Psoas muscle (tissue), 8 donors: ENCODE measurements around the gene ZNF618. TPM values are rescaled to one million over a fixed set of nuclear protein-coding genes. Genes with fewer than 3 reads are reported as not detected.
A peak's percentile ranks its signal among the peaks of the same experiment; 100 is the strongest.

Experiments
- ATAC-seq, 4 donors: fragments of 200-7000 bp; cut with Tn5 transposase; one replicate each; pipeline ENCODE4 v1.9.1; 2020; ENCODE audit warnings: moderate library complexity in 3 of 4, mild to moderate bottlenecking in 2 of 4
- DNase-seq, 2 donors: peaks; one replicate each; pipeline ENCODE4 v3.0.0-alpha.2; 2020
- H3K27ac ChIP-seq: fragments of 200-600 bp; one replicate; pipeline ENCODE4 v1.8.0; 2022
- H3K27me3 ChIP-seq, 3 donors: fragments of 200-600 bp in 1 of 3; one replicate each; pipeline versions ENCODE4 v1.6.1 to v1.8.0; 2013 to 2022; ENCODE audit warnings: low read length in 2 of 3, mild to moderate bottlenecking in 2 of 3, moderate library complexity in 1 of 3; ENCODE audit not compliant: insufficient read depth in 3 of 3
- H3K36me3 ChIP-seq, 2 donors: fragments of 200-600 bp in 1 of 2; one replicate each; pipeline versions ENCODE4 v1.6.1 to v1.8.0; 2013 to 2022; ENCODE audit warnings: low read depth in 1 of 2, mild to moderate bottlenecking in 1 of 2, moderate library complexity in 1 of 2; ENCODE audit not compliant: insufficient read depth in 1 of 2
- H3K4me1 ChIP-seq: fragments of 200-600 bp; one replicate; pipeline ENCODE4 v1.8.0; 2022
- H3K4me3 ChIP-seq: fragments of 200-600 bp; one replicate; pipeline ENCODE4 v1.8.0; 2022; ENCODE audit warnings: mild to moderate bottlenecking
- H3K9me3 ChIP-seq: fragments of 200-600 bp; one replicate; pipeline ENCODE4 v1.8.0; 2022
- CTCF ChIP-seq: fragments of 200-600 bp; IDR thresholded peaks from one replicate; pipeline ENCODE4 v1.8.0; 2022; ENCODE audit warnings: antibody characterized with exemption
- WGBS, 3 donors: extraction: QIAGEN DNeasy Blood & Tissue Kit; methylation state at CpG; one replicate each; pipeline versions ENCODE4 v1.1.6 to v1.1.7; 2013; 5-methylcytosine and 5-hydroxymethylcytosine counted together
- intact Hi-C, 2 donors: fragments of 100-400 bp; cut with DNase I; formaldehyde crosslinking; loops; one replicate each; pipeline versions ENCODE4 v1.11.0 to v1.14.2; 2022
- polyA plus RNA-seq, 3 donors: library from polyadenylated mRNA; stranded (reverse); fragments of 200-250 nt; gene quantifications; one replicate each; pipeline ENCODE4 v1.2.3, GENCODE V29; 2013
- total RNA-seq, 4 donors: library from RNA; stranded (reverse); fragmentation: NEBNext Ultra II Directional in 2 of 4; extraction: Animal tissue kit (Norgen Biotek cat#: 25700) in 2 of 4; gene quantifications; one replicate each; pipeline versions ENCODE4 v1.2.1 to v1.2.4, GENCODE V29; 2021 to 2023
- donor health status: healthy with polysubstance abuse.
- donor health status: DM: no; HTN: no; CAD: no; lungs with moderate emphysema.
- donor health status: Bipolar disorder and iron deficiency.
- donor health status: healthy.
- donor health status: DM: yes; HTN: yes; CAD: no.
- donor health status: DM: no; HTN: no; CAD: no.
- donor health status: DM: no; HTN: no; CAD: no.
- donor health status: DM: yes; HTN: yes; CAD: no.

The ZNF618 gene
- total and polyA plus RNA-seq, 7 donors = 0.31 to 2.7 (median 1.2) TPM

- Histone ChIP-seq H3K27me3 (no peaks in the 10 kb centered on the region), H3K4me3 (no peak overlapping the region), H3K4me1 (no peaks in the 10 kb centered on the region), H3K9me3 (no peaks in the 10 kb centered on the region), H3K27ac (no peak overlapping the region), H3K36me3 (no peaks in the 10 kb centered on the region)
- WGBS, 3 donors = 93 to 99% (median 98%) methylated on average over 6 of the region's 6 CpGs
- intact Hi-C loops = no loop called here
- ATAC-seq = no peak
- DNase-seq = no peak
- TF ChIP-seq CTCF = no peak
Observed at GRCh38 chr9:113899205-113899604, 23.1 kb downstream of the ZNF618 start.

GRCh38 chr9:113901221-113901688 lies 25.1 kb downstream of the ZNF618 start:
- peak in 3 of 4 donors; percentile 46 to 74 (median 60) for ATAC-seq
- intact Hi-C loops = no loop called here
- Histone ChIP-seq H3K9me3 (no peaks in the 10 kb centered on the region), H3K36me3 (no peaks in the 10 kb centered on the region), H3K27me3 (no peaks in the 10 kb centered on the region), H3K4me3 (no peak overlapping the region), H3K4me1 (peaks cover 3% of the 10 kb centered on the region), H3K27ac (no peak overlapping the region)
- DNase-seq = no peak
- no peak for TF ChIP-seq CTCF
- 32 to 65% (median 34%) methylated on average over 17 of the region's 17 CpGs for WGBS, 3 donors

- no peak for TF ChIP-seq CTCF
- Histone ChIP-seq H3K9me3 (no peaks in the 10 kb centered on the region), H3K4me3 (no peak overlapping the region), H3K27me3 (no peaks in the 10 kb centered on the region), H3K36me3 (no peaks in the 10 kb centered on the region), H3K27ac (no peak overlapping the region), H3K4me1 (peaks cover 15% of the 10 kb centered on the region)
- DNase-seq (no peak), ATAC-seq (no peak)
- 92 to 94% (median 92%) methylated on average over 4 of the region's 4 CpGs for WGBS, 3 donors
- intact Hi-C loops = no loop called here
Observed at GRCh38 chr9:113903514-113904077, 27.5 kb downstream of the ZNF618 start.

GRCh38 chr9:113906411-113907110 lies 30.5 kb downstream of the ZNF618 start:
- DNase-seq (no peak), ATAC-seq (peak; percentile 44 to 86 (median 76))
- H3K9me3 ChIP-seq = no peaks in the 10 kb centered on the region
- peaks cover 19% of the 10 kb centered on the region for H3K4me1 ChIP-seq
- no peak for TF ChIP-seq CTCF
- H3K4me3 ChIP-seq = no peak overlapping the region
- H3K27ac ChIP-seq = peak overlapping the region; percentile 55
- H3K36me3 ChIP-seq = no peaks in the 10 kb centered on the region
- intact Hi-C loops = no loop called here
- 45 to 64% (median 45%) methylated on average over 6 of the region's 6 CpGs for WGBS, 3 donors
- no peaks in the 10 kb centered on the region for H3K27me3 ChIP-seq
